Epithelial cell of proximal tubule (primary cell): ENCODE measurements around the gene C9. TPM values are rescaled to one million over a fixed set of nuclear protein-coding genes. Genes with fewer than 3 reads are reported as not detected.

Source experiments
- DNase-seq: peaks from one replicate; pipeline ENCODE4 v3.0.0-alpha.2; 2011; ENCODE audit warnings: low read depth
- H3K4me3 ChIP-seq: 2 replicates; pipeline ENCODE4 v1.5.1; 2011; ENCODE audit warnings: low read depth, mild to moderate bottlenecking, low read length
- CTCF ChIP-seq: conservative IDR thresholded peaks from 2 replicates; pipeline ENCODE4 v1.5.1; 2012; ENCODE audit warnings: low read depth, mild to moderate bottlenecking, low read length
- total RNA-seq: library from RNA; depleted of rRNA; stranded (reverse); fragments of >200 nt; gene quantifications from 2 replicates; pipeline ENCODE4 v1.2.3, GENCODE V29; 2015

C9 gene
- total RNA-seq, 1 donor from 2014 or later = not detected

DNA sequence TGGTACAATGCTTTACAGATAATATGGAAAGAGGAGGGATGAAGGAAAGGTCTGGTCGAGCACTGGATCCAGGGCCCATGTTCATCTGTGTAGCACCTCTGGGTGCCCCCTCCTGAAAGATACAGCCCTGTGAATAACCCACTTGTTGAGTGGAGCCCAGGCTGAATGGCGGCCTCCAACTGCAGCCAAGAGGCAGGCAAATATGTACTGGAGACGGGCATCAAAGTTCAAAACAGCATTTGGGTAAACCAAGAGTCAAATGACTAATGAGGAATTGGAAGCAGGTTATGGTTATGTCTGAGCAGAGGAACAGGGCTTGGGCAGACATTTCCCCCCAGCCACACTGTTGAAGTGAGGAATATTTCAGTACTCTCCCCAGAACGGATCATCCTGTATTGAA is 1.1 kb downstream of the C9 start:
- TF ChIP-seq CTCF = no peak

DNA sequence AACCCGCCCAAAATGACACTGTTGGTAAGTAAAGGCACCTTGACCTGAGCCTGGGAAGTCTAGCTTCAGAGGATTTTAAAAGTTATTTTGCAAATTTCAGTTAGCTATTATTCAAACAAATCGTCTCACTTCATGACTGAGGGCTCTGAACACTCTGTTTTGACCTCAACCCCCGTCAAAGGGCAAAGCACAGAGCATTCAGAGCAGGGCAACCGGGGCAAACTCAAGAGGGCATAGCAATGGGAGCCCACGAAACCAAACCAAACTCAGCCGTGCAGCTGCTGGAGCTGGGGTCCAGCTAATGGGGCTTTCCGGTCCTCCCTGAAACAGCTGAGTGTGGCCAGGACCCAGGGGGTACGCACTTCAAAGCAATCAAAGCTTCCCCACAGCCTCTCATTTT is 1.6 kb downstream of the C9 start:
- H3K4me3 ChIP-seq = no peak overlapping the region
- no peak for TF ChIP-seq CTCF
- no peak for DNase-seq

More for the DNA sequence above, 1.1 kb downstream of the C9 start:
- no peak for DNase-seq
- H3K4me3 ChIP-seq = no peak overlapping the region

- TF ChIP-seq CTCF = no peak
- no peak overlapping the region for H3K4me3 ChIP-seq
- DNase-seq = no peak
Measured at GRCh38 chr5:39361306-39361705, 3.0 kb downstream of the C9 start.

GRCh38 chr5:39360471-39361111 is 3.7 kb downstream of the C9 start:
- no peak overlapping the region for H3K4me3 ChIP-seq
- no peak for TF ChIP-seq CTCF
- DNase-seq = no peak

- DNase-seq = no peak
- H3K4me3 ChIP-seq = no peak overlapping the region
- no peak for TF ChIP-seq CTCF
Measured at GRCh38 chr5:39356263-39356662, 8.0 kb downstream of the C9 start.

DNA sequence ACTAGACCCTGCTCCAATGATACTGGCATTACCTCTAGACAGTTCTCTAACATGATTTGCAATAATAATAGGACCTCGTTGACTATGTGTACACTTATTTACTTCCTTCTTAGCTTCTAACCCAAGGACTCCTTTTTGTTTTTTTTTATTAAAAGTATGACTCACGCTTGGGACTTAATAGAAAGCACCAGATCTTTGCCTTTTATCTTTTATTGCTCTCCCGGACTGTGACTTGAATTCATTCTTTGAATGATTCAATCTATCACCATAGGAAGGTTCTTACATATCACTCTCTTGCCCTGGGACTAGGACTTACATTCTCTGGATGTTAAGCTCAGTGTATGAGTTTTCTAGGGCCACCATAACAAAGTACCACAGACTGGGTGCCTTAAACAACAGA is 9.0 kb downstream of the C9 start:
- no peak for TF ChIP-seq CTCF

GRCh38 chr5:39353717-39354399 is 10.4 kb downstream of the C9 start:
- TF ChIP-seq CTCF = no peak
- DNase-seq = no peak
- no peak overlapping the region for H3K4me3 ChIP-seq

More for the DNA sequence above, 9.0 kb downstream of the C9 start:
- no peak for DNase-seq
- no peak overlapping the region for H3K4me3 ChIP-seq
